T-cell (primary cell): ENCODE data around the gene NOTCH1. TPM values are rescaled to one million over a fixed set of nuclear protein-coding genes. Genes with fewer than 3 reads are reported as not detected.

ENCODE experiments used
- ATAC-seq, 4 experiments: fragments of 200-7000 bp in 3 of 4; fragments of 150-1000 bp in 1 of 4; cut with Tn5 transposase; replicated peaks in 1 of 4; 1 replicate in 3 of 4; 2 replicates in 1 of 4; pipeline ENCODE4 v1.10.0; 2021; ENCODE audit warnings: moderate library complexity in 3 of 4, mild to moderate bottlenecking in 2 of 4, moderate number of reproducible peaks in 1 of 4
- CTCF ChIA-PET, 2 donors: fragments of 300-600 bp; sonication (Branson Sonifier 250); formaldehyde crosslinking; loops; one replicate each; lab custom pipeline; 2022; ENCODE audit warnings: antibody characterized with exemption in 2 of 2; lab: Charles Lee
- POLR2A ChIA-PET, 2 donors: fragments of 300-600 bp; sonication (Branson Sonifier 250); formaldehyde crosslinking; loops; one replicate each; lab custom pipeline; 2022; ENCODE audit warnings: antibody characterized with exemption in 2 of 2; lab: Charles Lee
- DNase-seq, 35 experiments: peaks; one replicate each; pipeline versions ENCODE4 v3.0.0 to v3.0.0-alpha.2; 2013 to 2023
- H3K27ac ChIP-seq: one replicate; pipeline ENCODE4 v1.5.1; 2013; ENCODE audit warnings: low read length
- H3K27me3 ChIP-seq, 2 experiments: replicated peaks in 1 of 2; 1 replicate in 1 of 2; 2 replicates in 1 of 2; pipeline versions ENCODE4 v1.6.1 to v1.7.0; 2013; ENCODE audit warnings: low read length in 1 of 2, mixed read lengths in 1 of 2; ENCODE audit not compliant: control insufficient read depth in 2 of 2, insufficient read depth in 2 of 2; ENCODE audit errors: extremely low read depth in 1 of 2
- H3K36me3 ChIP-seq, 2 donors: 1 replicate in 1 of 2; 2 replicates in 1 of 2; pipeline versions ENCODE4 v1.6.1 to v1.7.0; 2013; ENCODE audit warnings: low read length in 1 of 2; ENCODE audit not compliant: control insufficient read depth in 2 of 2, insufficient read depth in 1 of 2; ENCODE audit errors: extremely low read depth in 1 of 2
- H3K4me1 ChIP-seq, 2 experiments: 1 replicate in 1 of 2; 2 replicates in 1 of 2; pipeline versions ENCODE4 v1.6.1 to v1.7.0; 2013; ENCODE audit warnings: low read length in 2 of 2, mixed read lengths in 1 of 2; ENCODE audit not compliant: insufficient read depth in 2 of 2, control insufficient read depth in 1 of 2; ENCODE audit errors: extremely low read depth in 1 of 2
- H3K4me3 ChIP-seq, 2 donors: 1 replicate in 1 of 2; 2 replicates in 1 of 2; pipeline versions ENCODE4 v1.5.1 to v1.7.0; 2013; ENCODE audit warnings: mild to moderate bottlenecking in 2 of 2, low read length in 1 of 2, moderate library complexity in 1 of 2; ENCODE audit not compliant: control insufficient read depth in 1 of 2; ENCODE audit errors: extremely low read depth in 1 of 2
- H3K9me3 ChIP-seq: 2 replicates; pipeline ENCODE4 v1.7.0; 2013
- H3K27ac Mint-ChIP-seq, 2 donors: one replicate each; pipeline ENCODE4 v1.8.0; 2020 to 2021; ENCODE audit warnings: mild to moderate bottlenecking in 2 of 2, mixed read lengths in 2 of 2
- H3K27me3 Mint-ChIP-seq, 2 donors: one replicate each; pipeline ENCODE4 v1.8.0; 2021 to 2022; ENCODE audit warnings: mixed read lengths in 2 of 2
- H3K36me3 Mint-ChIP-seq: one replicate; pipeline ENCODE4 v1.8.0; 2021; ENCODE audit warnings: mixed read lengths
- H3K4me1 Mint-ChIP-seq, 3 donors: one replicate each; pipeline ENCODE4 v1.8.0; 2020 to 2022; ENCODE audit warnings: mixed read lengths in 3 of 3, mild to moderate bottlenecking in 1 of 3
- H3K4me3 Mint-ChIP-seq, 3 donors: one replicate each; pipeline ENCODE4 v1.8.0; 2020 to 2022; ENCODE audit warnings: mild to moderate bottlenecking in 3 of 3, mixed read lengths in 3 of 3, moderate library complexity in 3 of 3
- H3K9me3 Mint-ChIP-seq, 3 donors: one replicate each; pipeline ENCODE4 v1.8.0; 2020 to 2022; ENCODE audit warnings: mixed read lengths in 3 of 3
- WGBS: methylation state at CpG from one replicate; pipeline ENCODE4 v1.1.5; 2013; ENCODE audit warnings: missing lambda C conversion rate; ENCODE audit not compliant: insufficient coverage; 5-methylcytosine and 5-hydroxymethylcytosine counted together
- total RNA-seq, 35 experiments: library from RNA in 6 of 35; stranded (reverse) in 6 of 35; fragments of 120-200 nt in 1 of 35; gene quantifications; one replicate each; pipeline versions ENCODE4 v1.2.1 to v1.2.4 and lab custom pipeline; 2013 to 2026

The NOTCH1 gene
- total RNA-seq, 5 donors from 2014 or later (not counting 1 experiment from before 2014, with no cell fraction given) = 50.1 to 96.1 (median 84.1) TPM

GRCh38 chr9:136522314-136523237 lies 23.3 kb downstream of the NOTCH1 start:
- Histone ChIP-seq H3K27me3 (no peaks in the 10 kb centered on the region), H3K4me3 (no peak overlapping the region), H3K27ac (no peak overlapping the region), H3K9me3 (no peaks in the 10 kb centered on the region), H3K36me3 (peaks cover 17 to 49% of the 10 kb centered on the region in 2 donors), H3K4me1 (peaks cover 0 to 7% of the 10 kb centered on the region in 2 experiments)
- Mint-ChIP-seq H3K27ac (no peak overlapping the region), H3K36me3 (no peaks in the 10 kb centered on the region), H3K27me3 (no peaks in the 10 kb centered on the region), H3K9me3 (no peaks in the 10 kb centered on the region), H3K4me3 (no peak overlapping the region), H3K4me1 (peaks cover 0 to 3% (median 0%) of the 10 kb centered on the region in 3 donors)
- WGBS = 93% methylated on average over 58 of the region's 59 CpGs
- POLR2A ChIA-PET = interaction anchor here in 1 of 2 donors (0.7 kb wide), 1 partner anchor 474 kb away, joined by 12 read pairs; the partner anchor contains the start of gene CLIC3
- DNase-seq (no peak), ATAC-seq (no peak)
- CTCF ChIA-PET = interaction anchor here in 1 of 2 donors (0.6 kb wide), 1 partner anchor 1088 kb away, joined by 3 read pairs; no protein-coding TSS in a partner anchor

GRCh38 chr9:136521537-136521936 lies 24.3 kb downstream of the NOTCH1 start:
- Histone ChIP-seq H3K27ac (no peak overlapping the region), H3K27me3 (no peaks in the 10 kb centered on the region), H3K4me1 (peaks cover 0 to 2% of the 10 kb centered on the region in 2 experiments), H3K36me3 (peaks cover 21 to 57% of the 10 kb centered on the region in 2 donors), H3K4me3 (no peak overlapping the region), H3K9me3 (no peaks in the 10 kb centered on the region)
- no peak overlapping the region for H3K4me3 Mint-ChIP-seq
- DNase-seq (peak in 1 of 35 experiments; percentile 22), ATAC-seq (no peak)
- no peak overlapping the region for H3K27ac Mint-ChIP-seq
- POLR2A ChIA-PET = interaction anchor here in 1 of 2 donors (0.7 kb wide), 1 partner anchor 475 kb away, joined by 12 read pairs; the partner anchor contains the start of gene CLIC3
- peaks cover 0 to 3% (median 0%) of the 10 kb centered on the region in 3 donors for H3K4me1 Mint-ChIP-seq
- no peaks in the 10 kb centered on the region for H3K9me3 Mint-ChIP-seq
- no peaks in the 10 kb centered on the region for H3K27me3 Mint-ChIP-seq
- 94% methylated on average over 9 of the region's 10 CpGs for WGBS
- no peaks in the 10 kb centered on the region for H3K36me3 Mint-ChIP-seq
- CTCF ChIA-PET = no interaction called here

GRCh38 chr9:136520053-136520540 lies 25.8 kb downstream of the NOTCH1 start:
- H3K27ac ChIP-seq = no peak overlapping the region
- H3K27me3 ChIP-seq = no peaks in the 10 kb centered on the region
- Mint-ChIP-seq H3K9me3 (no peaks in the 10 kb centered on the region), H3K27me3 (no peaks in the 10 kb centered on the region), H3K27ac (no peak overlapping the region), H3K4me1 (peaks cover 0 to 2% (median 0%) of the 10 kb centered on the region in 3 donors), H3K4me3 (no peak overlapping the region), H3K36me3 (no peaks in the 10 kb centered on the region)
- H3K4me1 ChIP-seq = no peaks in the 10 kb centered on the region
- peaks cover 21 to 65% of the 10 kb centered on the region in 2 donors for H3K36me3 ChIP-seq
- no peak overlapping the region for H3K4me3 ChIP-seq
- WGBS = 94% methylated on average over 18 of the region's 20 CpGs
- ChIA-PET POLR2A (no interaction called here), CTCF (interaction anchor here in 1 of 2 donors (0.6 kb wide), 1 partner anchor 42 kb away, joined by 4 read pairs; no protein-coding TSS in a partner anchor)
- DNase-seq = no peak
- no peak for ATAC-seq
- H3K9me3 ChIP-seq = no peaks in the 10 kb centered on the region

- Mint-ChIP-seq H3K9me3 (no peaks in the 10 kb centered on the region), H3K27ac (no peak overlapping the region), H3K27me3 (no peaks in the 10 kb centered on the region), H3K36me3 (no peaks in the 10 kb centered on the region), H3K4me3 (no peak overlapping the region), H3K4me1 (no peaks in the 10 kb centered on the region)
- Histone ChIP-seq H3K27ac (no peak overlapping the region), H3K4me1 (no peaks in the 10 kb centered on the region), H3K36me3 (peaks cover 25 to 72% of the 10 kb centered on the region in 2 donors), H3K4me3 (no peak overlapping the region), H3K27me3 (no peaks in the 10 kb centered on the region), H3K9me3 (no peaks in the 10 kb centered on the region)
- DNase-seq = no peak
- no peak for ATAC-seq
- 95% methylated on average over 29 of the region's 32 CpGs for WGBS
- POLR2A ChIA-PET = no interaction called here
- CTCF ChIA-PET = interaction anchor here in 1 of 2 donors (0.6 kb wide), 1 partner anchor 41 kb away, joined by 4 read pairs; no protein-coding TSS in a partner anchor
Measured at GRCh38 chr9:136519263-136520052, 26.4 kb downstream of the NOTCH1 start.

GRCh38 chr9:136518623-136519022 lies 27.2 kb downstream of the NOTCH1 start:
- CTCF ChIA-PET = no interaction called here
- H3K36me3 ChIP-seq = peaks cover 30 to 74% of the 10 kb centered on the region in 2 donors
- Mint-ChIP-seq H3K4me3 (no peak overlapping the region), H3K27ac (no peak overlapping the region), H3K4me1 (no peaks in the 10 kb centered on the region), H3K27me3 (no peaks in the 10 kb centered on the region), H3K36me3 (no peaks in the 10 kb centered on the region), H3K9me3 (no peaks in the 10 kb centered on the region)
- ATAC-seq (no peak), DNase-seq (no peak)
- POLR2A ChIA-PET = no interaction called here
- no peaks in the 10 kb centered on the region for H3K9me3 ChIP-seq
- H3K27ac ChIP-seq = no peak overlapping the region
- WGBS = 95% methylated on average over 18 of the region's 18 CpGs
- no peaks in the 10 kb centered on the region for H3K4me1 ChIP-seq
- no peak overlapping the region for H3K4me3 ChIP-seq
- H3K27me3 ChIP-seq = no peaks in the 10 kb centered on the region

GRCh38 chr9:136517950-136518349 lies 27.9 kb downstream of the NOTCH1 start:
- H3K36me3 ChIP-seq = peaks cover 32 to 69% of the 10 kb centered on the region in 2 donors
- H3K27ac ChIP-seq = no peak overlapping the region
- DNase-seq (no peak), ATAC-seq (no peak)
- Mint-ChIP-seq H3K4me1 (no peaks in the 10 kb centered on the region), H3K9me3 (no peaks in the 10 kb centered on the region), H3K36me3 (peaks cover 4% of the 10 kb centered on the region), H3K27ac (no peak overlapping the region), H3K27me3 (no peaks in the 10 kb centered on the region), H3K4me3 (no peak overlapping the region)
- no peaks in the 10 kb centered on the region for H3K9me3 ChIP-seq
- H3K27me3 ChIP-seq = no peaks in the 10 kb centered on the region
- 97% methylated on average over 14 of the region's 17 CpGs for WGBS
- H3K4me3 ChIP-seq = no peak overlapping the region
- ChIA-PET CTCF (no interaction called here), POLR2A (no interaction called here)
- H3K4me1 ChIP-seq = no peaks in the 10 kb centered on the region
